HepG2 (cell line): ENCODE data around the gene EHBP1.

Experiments
- HCFC1 ChIP-seq: fragments of 150-350 bp; IDR thresholded peaks from 2 replicates; pipeline ENCODE4 v1.6.1; 2014; ENCODE audit warnings: low read depth, low read length
- MAX ChIP-seq: IDR thresholded peaks from 2 replicates; pipeline ENCODE4 v1.6.1; 2012; ENCODE audit warnings: inconsistent platforms
- MYC ChIP-seq: sonication (generic); formaldehyde crosslinking; IDR thresholded peaks from 2 replicates; pipeline ENCODE4 v1.9.0; 2021; ENCODE audit warnings: missing genetic modification reagents, borderline replicate concordance
- NCOA1 ChIP-seq: sonication (generic); formaldehyde crosslinking; IDR thresholded peaks from 2 replicates; pipeline ENCODE4 v1.9.0; 2021; ENCODE audit warnings: missing genetic modification reagents
- ZKSCAN1 ChIP-seq: fragments of 150-350 bp; IDR thresholded peaks from 2 replicates; pipeline ENCODE4 v1.6.1; 2014; ENCODE audit warnings: low read length
- ZNF317 ChIP-seq: sonication (generic); formaldehyde crosslinking; IDR thresholded peaks from 2 replicates; pipeline ENCODE4 v1.5.0; 2020; ENCODE audit warnings: mild to moderate bottlenecking, missing genetic modification reagents

DNA sequence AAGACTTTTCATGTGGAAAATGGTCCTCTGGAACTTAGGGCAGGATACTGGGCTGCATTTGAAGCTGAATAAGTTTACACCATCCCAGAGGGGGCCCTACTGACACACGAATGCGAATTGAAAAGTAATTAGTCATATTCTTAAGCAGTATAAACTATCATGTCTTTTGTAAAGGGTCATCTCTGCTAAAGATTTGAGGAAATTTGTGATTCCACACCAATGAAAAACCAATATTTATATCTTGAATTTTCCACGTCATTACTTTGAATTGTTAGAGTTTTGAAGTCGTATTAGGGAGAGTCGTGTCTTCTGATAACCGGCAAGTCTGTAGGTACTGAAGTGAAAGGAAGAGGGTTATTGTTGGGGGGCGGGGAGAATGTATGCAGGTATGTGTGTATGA lies 341.0 kb downstream of the EHBP1 start:
- no peak for TF ChIP-seq ZKSCAN1
- no peak for TF ChIP-seq HCFC1
- no peak for TF ChIP-seq NCOA1 (CRISPR knock-in tag)
- no peak for TF ChIP-seq ZNF317 (CRISPR knock-in tag)
- TF ChIP-seq MAX: no peak
- TF ChIP-seq MYC (CRISPR knock-in tag): no peak
